NCI-H1417 treated with DMSO at 0.1 percent for 48 hours (cell line): ENCODE measurements around the gene GPHB5.
"Not testable (repeated sequence)": the region's sequence is repeated elsewhere in the genome, so short reads cannot be mapped to it uniquely, and the experiment has no call there.

Experiments used
- DNase-seq: peaks from one replicate; lab custom pipeline; 2025; lab: John Stamatoyannopoulos, UW

The GPHB5 gene

DNA sequence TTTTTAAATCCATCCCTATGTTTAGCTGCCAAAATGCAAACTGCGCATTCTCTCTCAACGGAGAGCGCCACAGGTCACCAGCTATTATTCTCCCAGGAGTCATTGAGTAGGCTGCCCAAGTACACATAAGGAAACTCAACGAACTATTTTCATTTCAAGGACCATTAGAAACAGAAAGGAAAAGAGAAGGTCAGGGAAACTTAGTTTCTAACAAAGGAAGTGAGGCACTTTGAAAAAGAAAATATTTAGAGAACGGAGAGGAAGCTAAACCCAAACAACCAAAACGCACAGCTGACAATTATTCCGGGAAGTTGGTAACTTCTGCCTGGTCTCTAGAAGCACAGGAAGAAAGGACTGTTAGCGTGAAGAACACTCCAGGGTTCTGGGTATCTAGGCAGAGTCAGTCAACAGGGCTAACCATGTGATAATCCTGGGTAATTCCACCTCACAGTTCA lies 23.5 kb downstream of the GPHB5 start:
- no peak for DNase-seq

DNA sequence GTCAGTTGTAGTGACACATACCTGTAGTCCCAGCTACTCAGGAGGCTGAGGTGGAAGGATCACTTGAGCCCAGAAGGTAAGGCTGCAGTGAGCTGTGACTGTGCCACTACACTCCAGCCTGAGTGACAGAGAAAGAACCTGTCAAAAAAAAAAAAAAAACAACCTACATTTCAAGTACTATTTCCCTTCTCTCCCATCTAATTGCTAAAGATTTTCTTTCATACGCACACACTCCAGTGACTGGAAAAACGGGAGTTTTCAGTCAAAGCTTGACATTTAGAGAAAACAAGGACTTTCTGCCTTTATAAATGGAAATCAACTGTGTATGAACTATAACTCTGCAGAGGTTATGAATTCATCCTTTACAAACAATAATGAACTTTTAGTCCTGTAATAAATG lies 25.9 kb downstream of the GPHB5 start:
- DNase-seq: no peak

DNA sequence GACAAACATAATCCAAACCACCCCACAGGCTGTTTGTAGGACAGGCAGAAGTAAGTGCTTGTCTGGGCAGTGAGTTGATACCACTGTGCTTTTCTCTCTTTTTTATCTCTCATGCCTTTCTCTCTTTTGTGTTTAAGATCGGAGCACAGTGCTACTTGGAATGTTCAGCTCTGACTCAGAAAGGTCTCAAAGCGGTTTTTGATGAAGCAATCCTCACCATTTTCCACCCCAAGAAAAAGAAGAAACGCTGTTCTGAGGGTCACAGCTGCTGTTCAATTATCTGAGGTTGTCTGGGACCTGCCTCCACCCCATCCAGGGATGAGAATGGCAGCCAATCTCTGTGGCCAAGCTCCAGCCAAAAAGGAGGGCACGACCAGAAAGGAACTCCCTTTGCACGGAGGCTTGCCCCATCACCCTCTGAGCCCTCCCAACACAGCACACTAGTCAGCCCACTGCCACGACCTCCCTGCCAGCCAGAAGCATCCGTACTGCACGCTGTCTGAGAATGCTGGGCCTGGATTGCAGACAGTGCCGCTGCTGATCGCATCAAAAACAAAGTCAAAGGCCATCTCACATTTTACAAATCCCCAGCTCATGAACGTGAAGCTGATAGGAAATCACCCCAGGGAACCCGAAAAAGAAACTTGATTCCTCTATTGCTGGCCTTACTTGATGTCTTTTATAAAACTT lies 27.8 kb downstream of the GPHB5 start:
- DNase-seq: no peak

DNA sequence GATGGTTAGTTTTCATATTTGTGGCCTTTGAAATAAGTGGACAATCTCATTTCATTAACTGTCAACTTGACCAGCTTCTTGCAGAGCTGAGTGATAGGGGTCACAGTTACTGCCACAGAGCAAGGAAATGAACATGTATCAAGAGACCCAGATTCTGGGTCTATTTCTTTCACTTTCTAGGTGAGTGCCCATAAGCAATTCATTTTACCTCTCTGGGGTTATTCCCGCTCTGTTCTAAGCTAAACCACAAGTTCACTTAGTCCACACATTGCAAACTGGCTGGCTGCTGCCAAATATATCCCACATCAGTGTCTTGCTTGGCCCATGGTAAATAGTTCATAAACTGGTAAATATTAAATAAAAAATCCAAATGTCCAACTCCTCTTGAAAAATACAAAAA lies 29.9 kb downstream of the GPHB5 start:
- no peak for DNase-seq

DNA sequence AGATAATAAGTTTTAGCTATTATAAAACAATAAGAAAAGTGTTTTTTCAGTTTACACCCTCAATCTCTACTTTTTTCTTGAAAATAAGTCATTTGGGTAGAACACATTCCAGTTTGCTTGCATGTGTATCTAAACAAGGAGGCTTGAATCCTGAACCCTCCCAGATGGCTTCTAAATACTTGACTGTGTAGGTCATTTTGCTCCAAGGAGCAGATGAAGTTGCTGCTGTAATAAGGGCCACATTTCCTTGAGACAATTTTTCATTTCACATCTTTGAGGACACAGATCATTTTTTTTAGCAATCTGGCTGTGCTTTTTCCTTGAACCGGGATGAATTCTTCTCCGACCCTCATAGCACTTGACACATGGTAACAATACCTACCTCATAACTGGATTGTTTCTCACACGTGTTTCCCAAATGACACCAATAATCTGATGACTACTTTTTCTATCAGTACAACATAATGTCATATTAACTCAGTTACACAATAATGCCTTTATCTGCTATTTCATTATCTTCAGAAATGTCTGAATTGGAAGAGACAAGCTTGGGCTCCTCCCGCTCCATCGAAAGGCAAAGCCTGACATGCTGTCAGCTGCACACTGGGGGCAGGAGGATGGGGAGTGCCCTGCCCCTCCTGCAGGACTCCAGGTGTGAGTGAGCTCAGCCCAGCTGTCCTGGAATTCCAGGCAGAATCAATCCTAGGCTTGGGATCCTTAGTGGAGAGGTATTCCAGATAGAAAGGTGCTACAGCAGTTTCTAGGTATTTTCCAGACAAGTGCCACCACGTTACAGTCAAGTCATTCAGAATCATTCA lies 30.9 kb downstream of the GPHB5 start:
- DNase-seq: no peak

DNA sequence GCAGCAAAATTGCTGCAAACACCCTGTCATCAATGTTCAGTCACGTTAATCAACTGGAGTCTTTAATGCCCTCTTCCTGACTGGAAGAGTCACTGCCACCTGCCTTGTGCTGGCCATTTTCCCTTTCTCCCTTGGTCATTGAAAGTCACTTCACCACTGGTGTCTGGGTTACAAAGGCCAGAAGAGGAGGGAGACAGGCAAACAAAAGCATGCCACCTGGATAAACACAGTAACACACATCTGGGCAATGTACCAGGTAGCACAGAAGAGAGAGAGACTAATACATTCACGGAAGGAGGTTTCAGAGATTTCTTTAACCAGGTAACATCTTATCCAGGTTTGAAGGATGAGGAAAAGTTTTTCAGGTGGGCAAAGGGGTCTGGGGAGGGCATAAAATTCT lies 32.7 kb downstream of the GPHB5 start:
- DNase-seq: peak; percentile 97

DNA sequence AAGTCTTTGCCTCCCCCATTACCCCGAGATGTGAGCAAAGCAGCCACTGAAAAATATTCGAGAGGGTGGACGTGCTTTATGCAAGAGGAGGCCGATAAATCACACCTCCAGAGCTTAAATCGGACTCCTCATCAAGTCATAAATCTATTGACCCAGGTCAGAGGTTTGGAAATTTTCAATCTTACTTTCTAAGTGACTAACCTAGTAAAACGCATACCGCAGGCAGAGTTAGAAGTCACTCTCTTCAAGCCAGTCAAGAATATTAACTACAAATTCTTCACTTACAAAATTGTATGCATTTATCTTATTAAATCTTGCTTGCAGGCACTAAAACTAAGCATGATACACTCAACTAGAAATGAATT lies 34.9 kb downstream of the GPHB5 start:
- no peak for DNase-seq

DNA sequence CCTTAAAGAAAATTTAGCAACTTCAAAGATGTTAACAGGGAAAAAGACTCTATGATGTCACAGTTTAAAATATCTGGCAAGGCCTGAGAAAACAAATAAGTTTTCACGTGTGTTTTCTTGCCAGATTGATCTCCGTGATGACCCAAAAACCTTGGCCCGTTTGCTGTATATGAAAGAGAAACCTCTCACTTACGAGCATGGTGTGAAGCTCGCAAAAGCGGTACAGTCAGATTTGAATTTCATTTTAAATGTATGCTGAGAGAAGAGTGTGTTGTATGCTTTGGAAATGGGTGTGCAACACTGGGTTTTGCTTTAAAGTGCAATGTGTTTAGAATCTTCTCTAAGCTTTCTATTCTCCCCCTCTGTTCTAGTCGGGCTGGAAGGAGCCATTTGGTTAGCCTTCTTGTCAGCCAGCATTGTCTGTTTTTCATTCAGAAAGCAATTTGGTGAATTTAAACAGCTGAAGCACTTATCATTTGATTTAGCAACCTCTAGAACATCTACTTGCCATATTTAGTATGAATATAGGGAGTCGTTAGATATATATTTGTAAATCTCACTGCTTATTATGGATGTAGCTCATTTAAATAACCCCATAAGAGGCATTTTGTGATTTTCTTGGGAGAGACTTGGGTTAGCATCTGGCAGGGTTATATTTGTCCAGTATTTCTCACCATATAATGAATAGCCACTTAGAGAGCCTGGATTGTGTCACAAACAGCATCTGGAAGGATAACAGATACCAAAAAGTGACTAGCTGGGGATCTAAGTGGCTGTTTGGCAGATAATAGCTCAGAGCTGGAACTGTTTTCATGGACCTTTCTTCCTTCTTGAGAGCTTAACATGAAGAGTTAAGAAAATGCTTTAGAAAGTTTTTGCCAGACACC lies 35.5 kb downstream of the GPHB5 start:
- no peak for DNase-seq

DNA sequence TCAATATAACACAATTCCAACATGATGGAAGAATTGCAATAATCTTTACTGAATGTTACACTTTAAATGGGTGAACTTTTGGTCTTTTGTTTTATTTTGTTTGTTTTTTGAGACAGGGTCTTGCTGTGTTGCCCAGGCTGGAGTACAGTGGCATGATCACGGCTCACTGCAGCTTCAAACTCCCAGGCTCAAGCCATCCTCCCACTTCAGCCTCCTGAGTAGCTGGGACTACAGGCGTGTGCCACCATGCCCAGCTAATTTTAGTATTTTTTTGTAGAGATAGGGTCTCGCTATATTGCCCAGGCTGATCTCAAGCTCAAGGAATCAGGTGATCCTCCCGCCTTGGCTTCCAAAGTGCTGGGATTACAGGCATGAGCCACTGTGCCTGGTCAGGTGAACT lies 38.8 kb downstream of the GPHB5 start:
- DNase-seq: not testable (repeated sequence)

DNA sequence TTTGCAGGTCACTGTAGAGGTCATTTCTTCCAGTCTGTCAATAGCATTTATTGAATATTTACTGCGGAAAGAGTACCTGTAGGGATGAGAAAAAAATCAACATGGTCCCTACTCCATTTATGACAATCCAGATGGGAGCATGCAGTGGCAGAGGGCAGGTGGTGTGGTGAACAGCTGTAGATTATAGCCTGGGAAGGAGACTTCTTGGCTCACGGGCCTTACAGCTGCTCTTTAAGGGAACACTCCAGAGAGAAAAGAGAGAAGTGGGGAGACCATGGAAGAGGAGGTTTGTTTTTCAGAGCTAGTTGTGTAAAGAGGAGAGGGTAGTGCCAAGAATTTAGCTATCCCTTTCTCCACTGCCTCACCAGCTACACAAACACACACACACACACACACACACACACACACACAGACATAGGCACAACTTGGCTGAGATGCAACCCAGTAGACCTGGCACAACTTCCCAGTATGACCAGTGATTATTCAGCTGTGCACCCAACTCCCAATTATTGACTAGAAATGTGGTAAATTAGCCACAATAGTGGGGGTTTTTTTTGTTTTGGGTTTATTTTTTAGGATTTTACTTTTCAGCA lies 41.0 kb downstream of the GPHB5 start:
- peak; percentile 41 for DNase-seq

DNA sequence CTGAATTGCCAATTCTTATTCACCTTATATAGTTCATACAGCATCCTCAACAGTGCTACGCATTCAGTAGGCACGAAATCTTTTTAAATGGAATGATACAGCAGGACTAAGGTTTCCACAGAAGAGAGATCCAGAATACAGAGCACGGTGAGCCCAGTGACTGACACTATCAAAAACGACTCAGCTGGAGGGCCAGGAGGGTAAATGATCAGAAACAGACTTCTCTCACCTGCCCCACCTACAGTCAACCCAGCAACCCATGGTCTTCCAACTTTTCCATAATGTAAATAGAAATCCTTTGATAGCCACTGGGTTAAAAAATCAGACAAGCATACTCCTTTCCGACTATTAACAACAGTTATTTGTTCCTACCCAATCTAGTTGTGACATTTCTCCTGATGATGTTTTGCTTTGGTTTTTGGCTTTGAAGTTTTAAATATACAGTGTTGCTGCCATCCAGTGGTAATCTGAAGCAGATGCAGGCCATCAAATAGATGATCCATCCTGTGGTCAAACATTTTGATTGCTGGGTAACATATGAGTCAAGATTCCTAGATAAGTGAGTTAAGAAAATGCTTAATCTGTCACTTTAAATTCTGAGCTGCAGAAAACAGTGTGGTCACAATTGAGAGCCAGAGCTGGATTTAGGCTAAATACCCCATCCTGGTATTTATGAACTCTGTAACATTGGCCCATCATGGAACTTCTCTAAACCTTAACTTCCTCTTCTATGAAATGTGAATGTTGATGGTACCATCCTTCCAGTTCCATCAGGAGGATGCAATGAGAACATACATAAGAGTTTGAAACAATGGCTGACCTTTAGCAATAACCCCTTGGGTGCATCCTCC lies 42.0 kb downstream of the GPHB5 start:
- peak; percentile 69 for DNase-seq

DNA sequence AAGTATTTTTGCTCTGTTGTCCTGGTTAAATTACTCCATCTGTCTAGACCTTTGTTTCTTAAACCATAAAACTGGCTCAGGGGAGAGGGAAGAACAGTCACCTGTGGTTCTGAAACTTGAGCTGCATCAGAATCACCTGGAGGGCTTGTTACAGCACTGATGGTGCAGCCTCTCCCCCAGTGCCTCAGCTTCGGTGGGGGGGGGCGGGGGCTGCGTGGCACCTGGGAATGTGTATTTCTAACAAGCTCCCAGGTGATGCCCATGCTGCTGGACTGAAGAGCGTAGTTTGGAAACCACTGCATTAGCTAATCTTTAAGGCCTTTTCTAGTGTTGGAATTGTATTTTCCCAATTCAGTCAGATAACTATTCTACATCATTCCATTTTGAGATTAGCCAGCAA lies 42.7 kb downstream of the GPHB5 start:
- peak; percentile 92 for DNase-seq

DNA sequence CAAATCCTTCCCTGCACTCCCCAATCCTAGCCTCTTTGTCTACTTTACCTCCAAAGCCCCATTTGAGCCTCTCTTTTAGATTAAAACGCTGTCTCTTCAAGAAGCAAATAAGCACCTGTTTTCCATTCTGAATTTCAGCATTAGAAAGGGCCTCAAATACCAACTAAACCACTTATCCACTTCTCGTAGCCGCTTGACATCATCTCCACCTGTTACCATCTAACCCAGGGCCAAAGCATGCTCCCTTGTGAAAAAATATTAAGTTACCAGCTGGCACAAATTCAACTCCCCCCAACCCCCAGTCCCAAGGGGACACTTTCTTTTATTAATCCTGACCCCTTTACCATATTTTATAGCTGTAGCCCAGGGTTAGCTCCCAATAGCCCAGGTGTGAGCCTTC lies 43.1 kb downstream of the GPHB5 start:
- peak; percentile 92 for DNase-seq

DNA sequence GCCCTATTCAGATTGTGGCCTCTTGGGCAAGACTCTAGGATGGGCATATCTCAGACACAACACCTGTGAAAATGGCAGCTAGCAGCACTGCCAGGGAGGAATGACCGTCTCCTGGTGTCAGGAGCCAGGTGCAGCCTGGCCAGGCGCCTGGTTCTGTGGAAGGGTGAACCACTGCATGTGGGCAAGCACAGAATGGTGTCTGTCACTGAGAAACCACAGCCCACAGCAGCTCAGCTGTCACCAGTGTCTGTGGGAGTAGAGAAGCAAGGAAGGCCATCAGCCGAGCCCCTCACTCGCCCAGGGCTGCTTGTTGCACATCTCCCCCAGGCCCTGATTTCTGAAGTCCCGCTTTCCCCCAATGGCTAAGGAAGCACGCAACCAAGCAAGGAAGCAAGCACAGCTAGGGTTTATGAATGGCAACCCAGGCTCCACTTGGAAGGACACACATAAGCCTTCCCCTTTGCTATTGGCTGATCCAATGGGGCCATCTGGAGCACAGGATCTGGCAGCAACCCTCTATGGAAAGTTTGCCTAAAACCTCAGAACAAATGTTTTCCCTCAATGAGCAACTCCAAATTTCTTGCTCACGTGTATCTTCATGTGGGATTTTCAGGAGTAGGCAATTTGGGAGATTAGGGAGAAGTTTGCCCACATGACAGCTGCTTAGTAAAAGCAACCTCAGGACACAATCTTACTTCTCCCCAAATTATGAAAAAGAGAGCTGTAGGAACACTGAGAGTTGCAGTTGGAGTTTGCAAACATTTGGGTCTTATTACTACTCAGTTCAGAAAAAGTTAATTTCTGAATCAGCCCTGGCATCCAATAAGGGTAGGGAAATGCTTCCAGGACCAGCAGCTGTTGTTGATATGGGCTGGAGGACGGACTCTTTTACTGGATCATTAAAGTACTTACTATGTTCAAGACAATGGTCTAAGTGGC lies 44.7 kb downstream of the GPHB5 start:
- no peak for DNase-seq

DNA sequence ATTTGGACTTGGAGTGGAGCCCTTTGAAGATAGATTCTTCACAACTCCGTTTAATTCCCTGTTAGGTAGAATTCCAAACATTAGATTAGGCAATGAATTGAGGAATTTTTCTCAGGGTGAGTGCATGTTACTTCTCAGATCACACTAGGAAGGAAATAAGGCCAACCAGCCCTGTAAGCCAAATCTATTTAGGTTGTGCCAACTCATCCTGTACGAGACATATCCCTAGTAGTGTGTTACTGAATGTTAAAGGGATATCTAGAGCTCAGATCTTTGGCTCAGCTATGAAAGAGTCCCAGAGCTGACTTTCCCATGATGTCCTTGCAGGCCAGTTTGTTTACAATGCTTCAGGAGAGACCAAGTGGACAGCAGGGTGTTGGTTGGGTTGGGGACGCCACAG lies 45.6 kb downstream of the GPHB5 start:
- DNase-seq: no peak

DNA sequence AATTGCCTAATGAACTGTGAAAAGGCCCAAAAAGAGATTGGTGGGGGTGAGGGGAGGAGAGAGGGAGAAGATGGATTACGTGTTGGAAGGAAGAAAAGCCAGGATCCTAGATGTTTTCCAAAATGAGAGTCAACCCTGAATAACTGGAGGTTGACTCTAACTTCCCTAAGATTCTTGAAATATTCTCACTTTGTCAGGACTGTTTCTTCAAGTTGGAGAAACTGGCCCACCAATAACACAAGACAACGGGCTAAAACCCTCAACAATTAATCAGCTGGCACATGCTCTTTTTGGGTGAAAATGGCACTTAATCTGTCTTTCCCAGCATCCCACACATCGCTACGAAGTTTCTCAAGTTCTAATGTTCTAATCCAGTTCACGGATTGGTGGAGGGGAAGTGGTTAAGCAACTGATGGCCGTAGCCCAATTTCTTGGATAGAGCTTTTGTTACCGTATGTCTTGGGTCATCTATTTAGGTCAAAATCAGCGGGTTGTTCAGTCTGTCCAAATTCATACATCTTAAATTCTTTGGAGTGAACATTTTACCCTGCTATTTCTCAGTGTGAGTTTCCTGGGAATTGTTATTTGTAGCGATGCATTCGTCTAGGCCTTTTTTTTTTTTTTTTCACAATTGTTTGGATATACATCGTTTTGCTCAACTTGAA lies 49.0 kb downstream of the GPHB5 start:
- no peak for DNase-seq

DNA sequence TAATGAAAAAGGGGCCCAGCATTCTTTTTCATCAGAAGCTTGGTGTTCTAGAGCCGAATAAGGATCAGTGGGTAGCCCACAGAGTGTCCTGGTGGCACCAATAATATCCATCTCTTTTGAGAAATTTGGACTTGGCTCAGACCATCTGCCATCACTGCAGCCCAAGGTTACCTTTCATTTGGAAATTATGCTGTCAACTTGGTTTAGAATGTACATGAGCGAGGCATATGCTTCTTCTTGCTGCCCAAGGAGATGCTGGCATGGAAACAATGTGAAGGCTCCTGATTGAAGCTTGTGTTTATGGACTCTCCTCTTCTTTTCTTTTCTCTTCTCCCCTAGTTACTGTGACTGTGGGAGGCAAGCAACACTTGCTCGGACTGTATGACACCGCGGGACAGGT lies 50.0 kb downstream of the GPHB5 start:
- no peak for DNase-seq

DNA sequence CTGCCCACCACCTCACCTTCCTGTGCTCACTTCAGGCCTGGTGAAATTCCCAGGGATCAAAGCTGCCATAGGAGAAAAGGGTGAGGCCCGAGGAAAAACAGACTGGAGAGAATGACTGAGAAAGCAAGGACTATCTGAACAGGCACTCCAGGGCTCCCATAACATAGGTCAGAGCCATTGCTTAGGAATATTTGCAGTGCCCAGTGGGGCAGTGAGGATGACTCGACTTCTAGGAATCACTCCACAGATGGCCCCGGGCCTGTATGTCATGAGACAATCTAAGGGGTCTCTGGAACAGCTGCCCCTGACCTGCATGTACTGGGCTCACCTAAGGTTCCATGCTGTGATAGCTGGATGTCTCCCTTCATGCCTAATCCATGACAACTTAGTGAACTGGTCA lies 51.6 kb downstream of the GPHB5 start:
- no peak for DNase-seq

DNA sequence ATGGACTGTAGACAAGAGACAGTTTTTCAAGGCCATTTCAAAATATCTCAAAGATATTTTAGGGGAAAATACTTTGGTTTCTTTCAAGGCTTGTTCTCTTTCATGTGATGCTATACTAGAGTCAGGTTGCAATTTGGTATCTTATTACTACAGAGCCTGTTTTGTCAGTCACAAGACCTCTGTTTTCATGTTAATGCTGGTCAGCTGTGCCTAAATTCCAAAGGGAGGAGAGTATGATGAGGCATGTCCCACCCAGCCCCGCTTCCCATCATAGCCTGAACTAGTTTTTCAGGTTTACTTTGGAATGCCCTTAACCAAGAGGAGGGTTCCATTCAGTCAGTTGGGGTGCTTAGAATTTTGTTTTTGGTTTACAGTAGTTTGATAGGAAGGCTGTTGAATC lies 52.6 kb downstream of the GPHB5 start:
- DNase-seq: no peak
